Measurements from ENCODE around the gene MILR1.

- TF ChIP-seq ZFHX2 (tag by site-specific recombination; conservative IDR thresholded peaks at IDR 0.05) = no peak
- no peak for TF ChIP-seq CTCF (tag by site-specific recombination; IDR thresholded peaks at IDR 0.05)
- no peak for TF ChIP-seq YY1 (tag by site-specific recombination; IDR thresholded peaks at IDR 0.05)
- no peak for TF ChIP-seq ZNF549 (tag by site-specific recombination; IDR thresholded peaks at IDR 0.05)
- no peak for TF ChIP-seq ZSCAN23 (tag by site-specific recombination; IDR thresholded peaks at IDR 0.05)
- no peak for TF ChIP-seq ZNF701 (tag by site-specific recombination; IDR thresholded peaks at IDR 0.05)
- no peak for TF ChIP-seq ZNF169 (tag by site-specific recombination; IDR thresholded peaks at IDR 0.05)
- no peak for TF ChIP-seq FEZF1 (tag by site-specific recombination; IDR thresholded peaks at IDR 0.05)
- TF ChIP-seq ZNF707 (tag by site-specific recombination; IDR thresholded peaks at IDR 0.05) = no peak
- TF ChIP-seq, protein P1, sequence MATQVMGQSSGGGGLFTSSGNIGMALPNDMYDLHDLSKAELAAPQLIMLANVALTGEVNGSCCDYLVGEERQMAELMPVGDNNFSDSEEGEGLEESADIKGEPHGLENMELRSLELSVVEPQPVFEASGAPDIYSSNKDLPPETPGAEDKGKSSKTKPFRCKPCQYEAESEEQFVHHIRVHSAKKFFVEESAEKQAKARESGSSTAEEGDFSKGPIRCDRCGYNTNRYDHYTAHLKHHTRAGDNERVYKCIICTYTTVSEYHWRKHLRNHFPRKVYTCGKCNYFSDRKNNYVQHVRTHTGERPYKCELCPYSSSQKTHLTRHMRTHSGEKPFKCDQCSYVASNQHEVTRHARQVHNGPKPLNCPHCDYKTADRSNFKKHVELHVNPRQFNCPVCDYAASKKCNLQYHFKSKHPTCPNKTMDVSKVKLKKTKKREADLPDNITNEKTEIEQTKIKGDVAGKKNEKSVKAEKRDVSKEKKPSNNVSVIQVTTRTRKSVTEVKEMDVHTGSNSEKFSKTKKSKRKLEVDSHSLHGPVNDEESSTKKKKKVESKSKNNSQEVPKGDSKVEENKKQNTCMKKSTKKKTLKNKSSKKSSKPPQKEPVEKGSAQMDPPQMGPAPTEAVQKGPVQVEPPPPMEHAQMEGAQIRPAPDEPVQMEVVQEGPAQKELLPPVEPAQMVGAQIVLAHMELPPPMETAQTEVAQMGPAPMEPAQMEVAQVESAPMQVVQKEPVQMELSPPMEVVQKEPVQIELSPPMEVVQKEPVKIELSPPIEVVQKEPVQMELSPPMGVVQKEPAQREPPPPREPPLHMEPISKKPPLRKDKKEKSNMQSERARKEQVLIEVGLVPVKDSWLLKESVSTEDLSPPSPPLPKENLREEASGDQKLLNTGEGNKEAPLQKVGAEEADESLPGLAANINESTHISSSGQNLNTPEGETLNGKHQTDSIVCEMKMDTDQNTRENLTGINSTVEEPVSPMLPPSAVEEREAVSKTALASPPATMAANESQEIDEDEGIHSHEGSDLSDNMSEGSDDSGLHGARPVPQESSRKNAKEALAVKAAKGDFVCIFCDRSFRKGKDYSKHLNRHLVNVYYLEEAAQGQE (tag by site-specific recombination; IDR thresholded peaks at IDR 0.05) = no peak
- no peak for TF ChIP-seq ZNF175 (tag by site-specific recombination; IDR thresholded peaks at IDR 0.05)
- no peak for TF ChIP-seq ZFP3 (tag by site-specific recombination; IDR thresholded peaks at IDR 0.05; ENCODE audit: low read depth)
Measured at GRCh38 chr17:64503821-64504768, 55.2 kb downstream of the MILR1 start.
